Osteoblast (primary cell): ENCODE measurements around the gene ETV6. TPM values are rescaled to one million over a fixed set of nuclear protein-coding genes. Genes with fewer than 3 reads are reported as not detected.

Experiments
- DNase-seq: peaks from one replicate; pipeline ENCODE4 v3.0.0; 2011; ENCODE audit warnings: low spot score, mixed read lengths; ENCODE audit not compliant: insufficient read length; ENCODE audit errors: missing footprints
- H2AFZ ChIP-seq: 2 replicates; pipeline ENCODE4 v1.6.0; 2011; ENCODE audit warnings: mild to moderate bottlenecking, low read length
- H3K27ac ChIP-seq: 2 replicates; pipeline ENCODE4 v1.5.1; 2011; ENCODE audit warnings: mild to moderate bottlenecking, low read depth, low read length, moderate library complexity
- H3K27me3 ChIP-seq: 2 replicates; pipeline ENCODE4 v1.6.0; 2012; ENCODE audit warnings: mild to moderate bottlenecking, control low read depth, inconsistent platforms, low read length, moderate library complexity; ENCODE audit not compliant: insufficient read depth
- H3K36me3 ChIP-seq: 2 replicates; pipeline ENCODE4 v1.5.1; 2011; ENCODE audit warnings: mild to moderate bottlenecking, low read length, control low read depth, moderate library complexity; ENCODE audit not compliant: insufficient read depth
- H3K4me1 ChIP-seq: 2 replicates; pipeline ENCODE4 v1.5.1; 2011; ENCODE audit warnings: mild to moderate bottlenecking, low read length, control low read depth, moderate library complexity; ENCODE audit not compliant: insufficient read depth
- H3K4me2 ChIP-seq: 2 replicates; pipeline ENCODE4 v1.6.0; 2011; ENCODE audit warnings: mild to moderate bottlenecking, low read length; ENCODE audit not compliant: insufficient read depth
- H3K4me3 ChIP-seq: fragments of 200-600 bp; sonication (generic); 3 replicates; pipeline ENCODE4 v1.5.1; 2012; ENCODE audit warnings: mild to moderate bottlenecking, low read length, inconsistent platforms; ENCODE audit not compliant: insufficient read depth
- H3K79me2 ChIP-seq: 2 replicates; pipeline ENCODE4 v1.6.0; 2012; ENCODE audit warnings: mild to moderate bottlenecking, low read length, control low read depth, inconsistent platforms; ENCODE audit not compliant: insufficient read depth
- H3K9me3 ChIP-seq: 2 replicates; pipeline ENCODE4 v1.5.1; 2011; ENCODE audit warnings: low read depth, low read length, control low read depth
- H4K20me1 ChIP-seq: 2 replicates; pipeline ENCODE4 v1.6.0; 2012; ENCODE audit warnings: mild to moderate bottlenecking, low read length, control low read depth; ENCODE audit not compliant: insufficient read depth
- total RNA-seq: library from RNA; depleted of rRNA; stranded (reverse); fragments of >200 nt; gene quantifications from 2 replicates; pipeline ENCODE4 v1.2.3, GENCODE V29; 2012
- TF ChIP-seq, protein P1 (sequence below): IDR thresholded peaks from 2 replicates; pipeline ENCODE4 v1.5.1; 2011; ENCODE audit warnings: mild to moderate bottlenecking, low read depth, low read length, moderate library complexity; ENCODE audit errors: extremely low read depth

Gene ETV6
- total RNA-seq, 1 donor, result 16.3 TPM

DNA sequence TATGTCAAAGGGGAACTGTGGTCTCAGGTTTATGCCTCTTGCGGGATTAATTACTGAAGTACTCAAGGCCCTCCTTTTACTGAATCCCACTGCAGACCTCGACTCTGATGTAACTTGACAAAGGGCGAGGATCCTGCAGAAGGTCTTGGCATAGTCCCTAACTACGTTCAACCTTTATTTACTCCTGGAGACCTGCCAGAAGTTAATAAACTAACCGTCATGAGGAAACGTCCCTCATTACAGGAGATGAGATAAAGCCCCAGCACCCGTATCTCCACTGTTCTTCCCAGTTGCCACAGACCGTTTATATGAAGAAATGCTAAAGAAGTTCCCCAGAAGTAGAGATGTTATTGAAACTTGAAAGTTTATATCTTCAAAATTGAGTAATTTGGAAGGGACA, 190.9 kb downstream of the ETV6 start:
- DNase-seq, result no peak
- TF ChIP-seq, protein P1, sequence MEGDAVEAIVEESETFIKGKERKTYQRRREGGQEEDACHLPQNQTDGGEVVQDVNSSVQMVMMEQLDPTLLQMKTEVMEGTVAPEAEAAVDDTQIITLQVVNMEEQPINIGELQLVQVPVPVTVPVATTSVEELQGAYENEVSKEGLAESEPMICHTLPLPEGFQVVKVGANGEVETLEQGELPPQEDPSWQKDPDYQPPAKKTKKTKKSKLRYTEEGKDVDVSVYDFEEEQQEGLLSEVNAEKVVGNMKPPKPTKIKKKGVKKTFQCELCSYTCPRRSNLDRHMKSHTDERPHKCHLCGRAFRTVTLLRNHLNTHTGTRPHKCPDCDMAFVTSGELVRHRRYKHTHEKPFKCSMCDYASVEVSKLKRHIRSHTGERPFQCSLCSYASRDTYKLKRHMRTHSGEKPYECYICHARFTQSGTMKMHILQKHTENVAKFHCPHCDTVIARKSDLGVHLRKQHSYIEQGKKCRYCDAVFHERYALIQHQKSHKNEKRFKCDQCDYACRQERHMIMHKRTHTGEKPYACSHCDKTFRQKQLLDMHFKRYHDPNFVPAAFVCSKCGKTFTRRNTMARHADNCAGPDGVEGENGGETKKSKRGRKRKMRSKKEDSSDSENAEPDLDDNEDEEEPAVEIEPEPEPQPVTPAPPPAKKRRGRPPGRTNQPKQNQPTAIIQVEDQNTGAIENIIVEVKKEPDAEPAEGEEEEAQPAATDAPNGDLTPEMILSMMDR, result no peak
- Histone ChIP-seq H3K27me3 (no peaks in the 10 kb centered on the region), H3K36me3 (peaks cover 16% of the 10 kb centered on the region), H4K20me1 (no peaks in the 10 kb centered on the region), H3K4me1 (peaks cover 15% of the 10 kb centered on the region), H3K27ac (no peak overlapping the region), H3K4me2 (no peak overlapping the region), H3K9me3 (no peaks in the 10 kb centered on the region), H3K4me3 (no peak overlapping the region), H3K79me2 (peaks cover 8% of the 10 kb centered on the region), H2AFZ (no peak overlapping the region)

DNA sequence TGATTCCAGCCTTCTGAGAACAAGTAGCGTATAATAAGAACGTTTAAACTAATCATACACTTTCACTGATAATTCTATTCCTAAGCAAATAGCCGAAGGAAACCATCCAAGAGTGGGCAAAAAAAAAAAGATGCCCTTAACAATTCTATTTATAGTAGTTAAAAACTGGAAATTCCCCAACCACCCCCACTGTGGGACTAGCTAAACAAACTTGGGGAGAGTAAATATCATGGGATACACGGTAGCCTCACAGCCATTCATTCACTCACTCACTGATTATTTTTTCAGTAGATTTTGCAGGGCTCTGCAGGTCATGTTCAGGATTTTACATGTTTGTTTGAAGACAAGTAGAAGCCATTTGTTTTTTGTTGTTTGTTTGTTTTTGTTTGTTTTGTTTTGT, 197.0 kb downstream of the ETV6 start:
- Histone ChIP-seq H3K27me3 (no peaks in the 10 kb centered on the region), H4K20me1 (peaks cover 6% of the 10 kb centered on the region), H3K4me1 (no peaks in the 10 kb centered on the region), H3K79me2 (no peaks in the 10 kb centered on the region), H3K4me3 (no peak overlapping the region), H3K36me3 (peaks cover 10% of the 10 kb centered on the region), H3K27ac (no peak overlapping the region), H3K9me3 (no peaks in the 10 kb centered on the region), H2AFZ (no peak overlapping the region), H3K4me2 (no peak overlapping the region)
- TF ChIP-seq, protein P1, result no peak
- DNase-seq, result no peak

DNA sequence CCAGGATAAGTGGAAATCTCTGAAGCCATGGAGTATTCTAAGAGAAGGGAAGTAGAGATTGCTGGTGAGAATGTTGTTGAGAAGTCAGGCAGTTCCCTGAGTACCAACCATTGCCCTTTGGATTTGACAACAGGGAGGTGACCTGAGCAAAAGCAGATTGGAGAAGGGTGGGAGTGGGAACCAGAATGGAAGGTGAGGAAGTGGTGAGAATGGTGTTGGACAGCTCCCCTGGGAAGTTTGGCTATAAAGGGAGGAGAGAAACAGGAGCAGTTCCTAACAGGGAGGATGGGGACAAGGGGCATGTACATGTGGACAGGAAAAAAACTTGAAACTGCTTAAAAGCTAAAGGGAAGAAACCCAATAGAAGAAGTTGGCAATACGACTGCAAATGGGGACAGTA, 198.1 kb downstream of the ETV6 start:
- no peaks in the 10 kb centered on the region for H3K9me3 ChIP-seq
- no peak overlapping the region for H3K4me3 ChIP-seq
- H3K27me3 ChIP-seq, result no peaks in the 10 kb centered on the region
- H3K79me2 ChIP-seq, result no peaks in the 10 kb centered on the region
- TF ChIP-seq, protein P1, result no peak
- H3K36me3 ChIP-seq, result peaks cover 8% of the 10 kb centered on the region
- no peak for DNase-seq
- H3K4me2 ChIP-seq, result no peak overlapping the region
- no peaks in the 10 kb centered on the region for H3K4me1 ChIP-seq
- peaks cover 6% of the 10 kb centered on the region for H4K20me1 ChIP-seq
- no peak overlapping the region for H3K27ac ChIP-seq
- no peak overlapping the region for H2AFZ ChIP-seq

GRCh38 chr12:11849757-11850504, 200.5 kb downstream of the ETV6 start:
- Histone ChIP-seq H4K20me1 (peaks cover 6% of the 10 kb centered on the region), H3K27me3 (no peaks in the 10 kb centered on the region), H3K36me3 (peaks cover 22% of the 10 kb centered on the region), H3K4me3 (no peak overlapping the region), H3K27ac (no peak overlapping the region), H3K79me2 (no peaks in the 10 kb centered on the region), H3K4me1 (no peaks in the 10 kb centered on the region), H2AFZ (no peak overlapping the region), H3K4me2 (no peak overlapping the region), H3K9me3 (no peaks in the 10 kb centered on the region)
- TF ChIP-seq, protein P1, result no peak
- no peak for DNase-seq
